ENCODE results near the gene IDH3A.

IDH3A gene

GRCh38 chr15:78168608-78169007 is 19.4 kb downstream of the IDH3A start:
- DNase-seq: no peak

GRCh38 chr15:78170848-78171773 is 21.9 kb downstream of the IDH3A start:
- DNase-seq: no peak

GRCh38 chr15:78171864-78172472 is 22.8 kb downstream of the IDH3A start:
- DNase-seq: no peak

GRCh38 chr15:78174401-78174800 is 25.2 kb downstream of the IDH3A start:
- no peak for DNase-seq

DNA sequence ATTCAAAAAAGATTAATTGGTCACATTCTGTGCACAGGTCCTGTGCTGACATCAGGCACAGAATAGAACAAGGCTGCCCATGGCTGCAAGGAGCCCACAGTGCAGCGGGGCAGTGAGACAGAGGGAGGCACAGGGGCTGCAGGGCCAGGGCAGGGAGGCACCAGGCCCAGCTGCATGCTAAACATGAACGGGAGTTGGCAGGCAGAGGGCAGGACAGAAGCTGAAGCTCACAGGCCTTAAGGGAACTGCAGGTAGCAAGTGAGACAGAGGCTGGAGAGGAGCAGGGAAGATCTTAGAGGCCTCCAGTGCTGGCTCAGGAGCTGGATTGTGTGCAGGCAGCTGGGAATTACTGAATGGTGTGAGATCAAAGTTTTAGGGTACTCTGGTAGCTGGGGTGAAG is 26.2 kb downstream of the IDH3A start:
- DNase-seq: no peak

GRCh38 chr15:78177447-78177873 is 28.3 kb downstream of the IDH3A start:
- DNase-seq: peak in 2 of 3 experiments; percentile 19 to 47

GRCh38 chr15:78178064-78178463 is 28.9 kb downstream of the IDH3A start:
- no peak for DNase-seq

DNA sequence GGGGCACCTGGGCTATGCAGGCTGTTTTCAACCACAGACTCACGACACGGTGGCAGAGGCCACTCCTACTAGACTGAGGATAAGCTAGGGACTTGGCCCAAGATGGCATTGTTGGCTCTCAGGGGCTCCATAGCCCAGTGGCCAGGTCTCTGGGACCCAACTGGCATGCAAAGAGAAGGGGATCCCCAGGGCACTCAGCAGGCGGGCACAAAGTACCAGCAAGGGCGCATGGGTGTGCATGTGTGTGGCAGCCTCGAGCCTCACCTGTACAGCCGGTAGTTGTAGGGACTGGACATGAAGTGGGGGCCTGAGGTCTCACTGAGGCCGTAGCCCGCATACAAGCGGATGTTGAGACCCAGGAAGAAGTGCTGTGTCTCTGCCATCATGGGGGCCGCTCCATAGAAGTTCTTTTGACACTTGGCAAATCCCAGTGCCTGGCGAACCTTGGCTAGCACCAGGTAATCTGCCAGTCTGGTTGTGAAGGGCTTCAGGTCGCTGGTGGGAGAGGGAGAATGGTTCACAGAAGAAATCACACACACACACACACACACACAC is 30.2 kb downstream of the IDH3A start:
- DNase-seq: no peak

GRCh38 chr15:78179906-78180305 is 30.7 kb downstream of the IDH3A start:
- DNase-seq: no peak

DNA sequence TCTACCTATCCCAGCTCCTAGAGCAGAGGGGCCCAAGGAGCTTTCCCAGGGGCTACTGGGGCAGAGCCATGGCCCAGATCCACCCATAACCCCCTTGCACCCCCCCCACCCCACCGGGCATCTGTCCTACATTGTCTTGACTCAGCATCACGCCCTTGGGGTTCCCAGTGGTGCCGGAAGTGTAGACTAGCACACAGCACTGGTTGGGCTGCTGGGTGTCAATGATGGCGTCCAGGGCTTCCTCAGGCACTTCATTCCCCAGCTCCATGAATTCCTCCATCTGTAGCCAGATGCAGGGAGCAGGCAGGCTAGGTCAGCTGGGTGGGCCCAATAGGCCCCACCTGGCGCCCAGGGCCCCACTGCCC is 33.2 kb downstream of the IDH3A start:
- DNase-seq: no peak

DNA sequence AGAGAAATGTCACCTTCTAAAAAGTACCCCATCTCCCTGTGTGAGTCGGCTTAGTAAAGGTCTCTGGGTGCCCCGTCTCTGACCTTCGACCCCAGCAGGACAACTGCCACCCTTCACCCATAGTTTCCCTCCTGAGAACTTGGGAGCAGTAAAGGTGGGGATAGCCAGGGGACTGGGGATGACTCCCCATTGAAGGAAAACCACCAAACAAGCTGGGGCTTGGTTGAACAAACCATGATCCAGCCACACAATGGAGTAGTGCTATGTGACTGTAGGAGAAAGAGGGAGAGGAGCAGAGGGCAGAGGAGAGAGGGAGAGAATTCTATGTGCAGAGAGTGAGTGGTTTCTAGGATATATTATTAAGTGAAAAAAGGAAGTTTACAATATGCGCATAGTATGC is 33.7 kb downstream of the IDH3A start:
- DNase-seq: no peak

GRCh38 chr15:78192826-78193594 is 43.8 kb downstream of the IDH3A start:
- no peak for DNase-seq

DNA sequence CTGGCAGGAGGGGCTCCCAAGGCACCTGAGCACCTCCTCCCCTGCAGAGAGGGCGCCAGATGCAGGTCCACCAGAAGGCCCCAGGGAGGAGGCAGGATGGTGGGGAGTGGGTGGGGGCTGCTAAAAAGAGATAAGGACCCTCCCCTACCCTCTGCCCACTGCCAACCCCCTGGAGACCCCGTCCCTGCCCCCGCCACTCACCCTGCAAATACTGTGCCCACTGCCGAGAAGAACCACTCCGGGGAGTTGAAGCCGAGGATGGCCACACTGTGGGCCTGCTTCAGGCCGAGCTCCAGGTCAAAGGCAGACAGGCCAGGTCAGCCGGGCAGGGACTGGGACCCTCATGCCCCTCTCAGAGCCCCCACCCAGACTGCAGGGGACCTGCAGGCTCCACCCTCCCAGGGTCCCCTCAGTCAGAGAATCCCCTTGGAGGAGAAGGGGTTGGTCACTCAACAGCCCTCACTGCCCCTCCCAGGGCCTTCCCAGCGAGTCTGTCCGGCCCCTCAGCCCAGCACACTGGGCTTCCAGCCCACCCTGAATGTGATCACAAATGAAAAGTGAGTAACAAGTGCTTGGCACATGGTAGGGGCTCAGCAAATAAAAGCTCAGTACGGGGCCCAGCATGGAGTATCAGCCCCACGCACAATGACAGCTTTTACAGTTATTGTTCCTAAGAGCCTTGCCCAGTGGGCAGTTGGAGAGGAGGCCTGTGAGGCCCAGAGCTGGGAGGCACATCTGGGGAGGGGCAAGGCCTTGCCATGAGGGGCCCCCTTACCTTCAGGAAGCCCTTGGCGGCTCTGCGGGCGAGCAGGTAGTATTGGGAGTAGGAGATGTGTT is 44.8 kb downstream of the IDH3A start:
- no peak for DNase-seq

DNA sequence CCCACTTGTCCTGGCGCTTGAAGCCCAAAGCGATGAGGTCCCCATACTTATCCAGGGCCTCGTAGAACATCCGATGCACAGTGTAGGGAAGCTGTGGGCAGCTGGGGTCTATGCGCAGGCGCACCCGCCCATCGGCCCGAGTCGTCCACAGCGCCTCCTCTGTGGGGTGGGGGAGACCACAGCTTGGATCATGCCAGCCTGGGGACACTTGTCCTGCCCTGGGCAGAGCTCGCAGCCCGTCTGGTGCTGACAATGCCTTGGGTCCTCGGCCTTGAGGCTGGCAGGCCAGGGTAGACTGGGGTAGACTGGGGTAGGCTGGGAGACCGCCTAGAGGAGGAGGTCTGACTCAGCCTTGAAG is 45.4 kb downstream of the IDH3A start:
- DNase-seq: no peak

DNA sequence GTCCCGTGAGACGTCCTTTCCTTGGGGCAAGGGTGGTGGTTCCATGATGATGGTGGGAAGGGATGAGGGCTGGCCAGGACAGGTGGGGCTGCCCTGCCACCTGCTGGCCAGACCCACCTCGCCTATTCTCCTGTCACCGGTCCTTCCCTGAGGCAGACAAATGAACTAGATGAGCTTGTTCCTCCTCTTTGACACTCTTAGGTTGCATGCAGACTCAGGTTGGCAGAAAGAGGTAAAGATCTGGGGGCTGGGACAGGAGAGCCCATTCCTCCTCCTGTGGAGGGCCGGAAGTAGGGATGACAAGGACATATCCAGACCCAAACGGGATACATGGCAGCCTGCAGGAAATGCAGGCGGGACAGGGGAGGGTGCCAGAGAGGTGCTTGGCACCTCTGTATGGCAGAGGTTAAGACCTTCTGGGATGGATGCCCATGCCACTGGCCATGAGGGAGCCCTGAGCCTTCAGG is 46.6 kb downstream of the IDH3A start:
- peak; percentile 11 to 59 (median 11) for DNase-seq

DNA sequence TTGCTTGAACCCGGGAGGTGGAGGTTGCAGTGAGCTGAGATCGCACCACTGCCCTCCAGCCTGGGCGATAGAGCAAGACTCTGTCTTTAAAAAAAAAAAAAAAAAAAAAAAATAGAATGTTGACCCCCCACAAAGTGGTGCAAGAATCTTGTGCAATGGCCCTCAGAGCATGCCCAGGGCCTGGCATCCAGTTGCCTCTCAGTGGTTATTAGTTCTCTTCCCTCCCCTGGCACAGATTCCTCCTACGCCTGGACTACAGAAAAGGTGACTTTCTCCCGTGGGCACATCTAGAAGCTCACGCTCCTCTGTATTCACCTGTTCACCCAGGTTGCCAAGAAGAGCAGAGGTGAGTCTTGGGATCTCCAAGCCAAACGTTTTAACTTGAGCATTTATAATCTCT is 48.5 kb downstream of the IDH3A start:
- no peak for DNase-seq

DNA sequence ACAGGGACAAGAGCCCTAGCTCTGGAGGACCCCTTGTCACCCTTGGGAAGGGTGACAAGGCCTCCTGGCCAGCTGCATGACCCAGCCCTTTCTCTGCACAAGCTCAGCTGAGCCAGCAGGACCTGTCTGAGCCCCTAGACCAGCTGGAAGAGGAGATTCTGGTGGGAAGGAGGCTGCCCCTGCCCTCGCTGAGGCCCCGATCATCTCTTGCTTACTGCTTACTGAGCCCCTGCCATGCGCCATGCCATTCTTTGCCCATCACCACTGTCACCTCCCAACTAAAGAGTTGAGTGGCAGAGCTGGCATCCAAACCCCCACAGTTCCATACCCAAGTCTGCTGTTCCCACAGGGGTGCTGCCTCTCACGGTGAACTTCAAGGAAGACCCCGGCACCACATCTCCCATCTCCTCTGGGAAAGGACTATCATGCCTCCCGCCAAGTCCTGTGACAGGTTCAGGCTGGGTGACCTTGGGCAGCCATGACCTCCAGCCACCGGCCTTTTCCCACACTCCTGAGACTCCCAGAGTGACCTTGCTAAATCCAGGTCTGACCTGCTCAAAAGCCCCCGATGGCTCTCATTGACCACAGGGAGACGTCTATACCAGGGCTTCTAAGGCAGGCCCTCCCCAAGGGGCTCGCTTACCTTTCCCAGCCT is 51.2 kb downstream of the IDH3A start:
- DNase-seq: no peak

GRCh38 chr15:78201281-78202190 is 52.4 kb downstream of the IDH3A start:
- DNase-seq: no peak

DNA sequence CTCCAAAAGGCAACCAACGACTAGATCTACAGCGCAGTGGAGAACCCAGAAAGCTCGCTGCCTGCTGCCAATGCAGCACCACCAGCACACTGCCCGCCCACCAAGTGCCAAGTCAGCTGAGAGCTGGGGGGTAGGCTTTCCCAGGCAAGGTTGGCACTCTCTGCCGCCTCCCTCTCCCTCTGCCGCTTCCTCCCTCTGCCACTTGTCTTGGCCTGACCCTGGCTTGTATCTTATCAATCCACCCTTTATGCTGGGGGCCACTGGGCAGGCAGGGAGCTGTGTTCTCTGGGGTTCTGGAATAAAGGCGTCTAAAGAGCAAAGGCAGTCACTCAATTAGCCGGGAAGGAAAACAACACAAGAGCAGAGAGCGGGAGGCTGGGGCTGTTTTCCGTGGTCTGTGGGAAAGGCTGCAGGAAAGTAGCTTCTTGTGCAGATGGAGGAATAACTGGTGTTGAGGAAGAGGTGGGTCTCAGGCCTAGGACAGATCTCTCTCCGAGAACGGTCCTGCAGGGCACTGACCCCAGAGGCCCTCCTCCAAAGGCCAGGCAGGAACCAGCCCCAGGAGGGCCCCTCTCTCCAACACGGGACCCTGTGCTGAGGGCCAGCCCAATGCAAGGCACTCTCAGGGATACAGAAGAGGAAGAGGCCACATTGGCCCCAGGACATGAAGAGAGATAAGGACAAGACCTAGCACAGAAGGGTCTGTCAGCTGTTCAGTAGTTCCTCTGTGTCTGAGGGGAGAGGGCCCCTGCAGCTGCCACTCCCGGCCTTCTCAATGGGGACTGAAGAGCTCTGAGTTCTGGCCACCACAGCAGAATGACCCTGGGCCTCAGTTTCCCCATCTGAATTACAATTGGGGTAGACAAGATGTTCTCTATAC is 54.4 kb downstream of the IDH3A start:
- no peak for DNase-seq
